NCI-H1048 (cell line): ENCODE measurements around the gene GOLGA8S.
"Not testable (repeated sequence)": the region's sequence is repeated elsewhere in the genome, so short reads cannot be mapped to it uniquely, and the experiment has no call there.

Experiments used
- DNase-seq: peaks from one replicate; lab custom pipeline; 2025; lab: John Stamatoyannopoulos, UW

Gene GOLGA8S

GRCh38 chr15:23397779-23398178 is 43.2 kb downstream of the GOLGA8S start:
- no peak for DNase-seq

GRCh38 chr15:23398357-23398756 is 43.8 kb downstream of the GOLGA8S start:
- DNase-seq: not testable (repeated sequence)

GRCh38 chr15:23399207-23399606 is 44.7 kb downstream of the GOLGA8S start:
- not testable (repeated sequence) for DNase-seq

GRCh38 chr15:23401627-23402026 is 47.1 kb downstream of the GOLGA8S start:
- DNase-seq: no peak

GRCh38 chr15:23402140-23402539 is 47.6 kb downstream of the GOLGA8S start:
- no peak for DNase-seq

GRCh38 chr15:23402544-23402943 is 48.0 kb downstream of the GOLGA8S start:
- DNase-seq: no peak

GRCh38 chr15:23403550-23403949 is 49.0 kb downstream of the GOLGA8S start:
- DNase-seq: no peak

- no peak for DNase-seq
Observed at GRCh38 chr15:23411841-23412240, 57.3 kb downstream of the GOLGA8S start.

GRCh38 chr15:23412881-23413600 is 58.5 kb downstream of the GOLGA8S start:
- DNase-seq: not testable (repeated sequence)
